IMR-90 (cell line): ENCODE results near the gene CEBPB. TPM values are rescaled to one million over a fixed set of nuclear protein-coding genes. Genes with fewer than 3 reads are reported as not detected.

Source experiments
- ATAC-seq: fragments of 200-7000 bp; cut with Tn5 transposase; 2 replicates; pipeline ENCODE4 v1.9.1; 2020; ENCODE audit warnings: low read depth, mild to moderate bottlenecking, moderate library complexity
- BruUV-seq: library from RNA; stranded (reverse); fragments of 400-500 nt; replicated peaks from 2 replicates; lab custom pipeline; 2021; lab: Mats Ljungman, UMichigan
- CTCF ChIA-PET: fragments of 300-600 bp; formaldehyde crosslinking; extraction: SDS; loops from one replicate; lab custom pipeline; 2021; ENCODE audit warnings: antibody characterized with exemption; lab: Yijun Ruan, JAX
- POLR2A ChIA-PET: fragments of 300-600 bp; sonication (Branson Sonifier 250); formaldehyde crosslinking; loops from one replicate; lab custom pipeline; 2022; ENCODE audit warnings: antibody characterized with exemption; ENCODE audit not compliant: unreplicated experiment; lab: Charles Lee
- DNase-seq: peaks from one replicate; pipeline ENCODE4 v3.0.0; 2013
- H2AFZ ChIP-seq: replicated peaks from 2 replicates; pipeline ENCODE3; 2013; ENCODE audit warnings: low read length, mild to moderate bottlenecking; ENCODE audit not compliant: poor library complexity
- H2AK5ac ChIP-seq: 2 replicates; pipeline ENCODE4 v1.6.1; 2013; ENCODE audit warnings: low read depth, low read length, inconsistent platforms
- H2AK9ac ChIP-seq: replicated peaks from 2 replicates; pipeline ENCODE3; 2013; ENCODE audit warnings: mild to moderate bottlenecking, low read depth, low read length, moderate library complexity; ENCODE audit not compliant: poor library complexity
- H2BK120ac ChIP-seq: 2 replicates; pipeline ENCODE4 v1.6.1; 2013; ENCODE audit warnings: low read depth, low read length, inconsistent platforms
- H2BK15ac ChIP-seq: 3 replicates; pipeline ENCODE4 v1.6.1; 2013; ENCODE audit warnings: low read depth, low read length, inconsistent platforms
- H2BK20ac ChIP-seq: 2 replicates; pipeline ENCODE4 v1.6.1; 2013; ENCODE audit warnings: low read depth, mild to moderate bottlenecking, inconsistent platforms, low read length, moderate library complexity
- H2BK5ac ChIP-seq: 2 replicates; pipeline ENCODE4 v1.6.1; 2013; ENCODE audit warnings: mild to moderate bottlenecking, low read depth, low read length, inconsistent platforms; ENCODE audit not compliant: poor library complexity, severe bottlenecking
- H3K14ac ChIP-seq: replicated peaks from 2 replicates; pipeline ENCODE4 v1.6.1; 2013; ENCODE audit warnings: low read depth, low read length, inconsistent platforms
- H3K18ac ChIP-seq: 2 replicates; pipeline ENCODE4 v1.6.1; 2013; ENCODE audit warnings: low read depth, low read length, control low read depth
- H3K23ac ChIP-seq: 2 replicates; pipeline ENCODE4 v1.6.1; 2013; ENCODE audit warnings: low read depth, low read length, inconsistent platforms
- H3K27ac ChIP-seq: 2 replicates; pipeline ENCODE4 v1.5.1; 2013; ENCODE audit warnings: mild to moderate bottlenecking, control low read depth, low read length; ENCODE audit not compliant: insufficient read depth
- H3K27me3 ChIP-seq: 2 replicates; pipeline ENCODE4 v1.6.1; 2013; ENCODE audit warnings: low read length; ENCODE audit not compliant: control insufficient read depth, insufficient read depth
- H3K36me3 ChIP-seq: 2 replicates; pipeline ENCODE4 v1.6.1; 2013; ENCODE audit warnings: low read length, mixed read lengths; ENCODE audit not compliant: control insufficient read depth, insufficient read depth
- H3K4ac ChIP-seq: 2 replicates; pipeline ENCODE4 v1.6.1; 2013; ENCODE audit warnings: low read depth, low read length, inconsistent platforms
- H3K4me1 ChIP-seq: 2 replicates; pipeline ENCODE4 v1.6.1; 2013; ENCODE audit warnings: low read length, mixed read lengths; ENCODE audit not compliant: control insufficient read depth, insufficient read depth
- H3K4me2 ChIP-seq: 2 replicates; pipeline ENCODE4 v1.6.1; 2013; ENCODE audit warnings: low read depth, mild to moderate bottlenecking, control low read depth, low read length, moderate library complexity
- H3K4me3 ChIP-seq: 2 replicates; pipeline ENCODE4 v1.5.1; 2013; ENCODE audit warnings: low read depth, mild to moderate bottlenecking, control low read depth, low read length, moderate library complexity; ENCODE audit not compliant: insufficient read depth
- H3K56ac ChIP-seq: 2 replicates; pipeline ENCODE4 v1.6.1; 2013; ENCODE audit warnings: low read length, inconsistent platforms; ENCODE audit not compliant: insufficient read depth; ENCODE audit errors: extremely low read depth
- H3K79me1 ChIP-seq, 2 experiments: 2 replicates each; pipeline ENCODE4 v1.6.1; 2013; ENCODE audit warnings: low read length in 2 of 2, inconsistent platforms in 1 of 2, low read depth in 1 of 2
- H3K9ac ChIP-seq: 2 replicates; pipeline ENCODE4 v1.6.1; 2013; ENCODE audit warnings: low read depth, low read length, control low read depth
- H3K9me1 ChIP-seq: 2 replicates; pipeline ENCODE4 v1.6.1; 2013; ENCODE audit warnings: low read length, inconsistent platforms; ENCODE audit not compliant: insufficient read depth
- H3K9me3 ChIP-seq: 2 replicates; pipeline ENCODE4 v1.6.1; 2013; ENCODE audit warnings: low read length; ENCODE audit not compliant: control insufficient read depth, insufficient read depth
- H4K20me1 ChIP-seq: 2 replicates; pipeline ENCODE4 v1.6.1; 2013; ENCODE audit warnings: low read length, inconsistent platforms; ENCODE audit not compliant: insufficient read depth
- H4K5ac ChIP-seq: 2 replicates; pipeline ENCODE4 v1.6.1; 2013; ENCODE audit warnings: mild to moderate bottlenecking, low read depth, low read length, control low read depth
- H4K8ac ChIP-seq, 2 experiments: 2 replicates each; pipeline ENCODE4 v1.6.1; 2013; ENCODE audit warnings: low read depth in 2 of 2, low read length in 2 of 2, control low read depth in 1 of 2, inconsistent platforms in 1 of 2
- H4K91ac ChIP-seq: 2 replicates; pipeline ENCODE4 v1.6.1; 2013; ENCODE audit warnings: low read depth, low read length, inconsistent platforms; ENCODE audit not compliant: insufficient read depth
- BHLHE40 ChIP-seq: fragments of 150-350 bp; IDR thresholded peaks from 2 replicates; pipeline ENCODE4 v1.6.1; 2016; ENCODE audit warnings: mild to moderate bottlenecking, low read depth, low read length
- CHD1 ChIP-seq: IDR thresholded peaks from 2 replicates; pipeline ENCODE4 v1.6.1; 2012; ENCODE audit warnings: low read depth, low read length, improper control_type of control experiment
- CTCF ChIP-seq: conservative IDR thresholded peaks from 2 replicates; pipeline ENCODE4 v1.5.1; 2012; ENCODE audit warnings: mild to moderate bottlenecking, low read depth, low read length, improper control_type of control experiment
- FOS ChIP-seq: fragments of 150-350 bp; IDR thresholded peaks from 2 replicates; pipeline ENCODE4 v1.6.1; 2016; ENCODE audit warnings: low read depth, low read length
- MAFK ChIP-seq: IDR thresholded peaks from 2 replicates; pipeline ENCODE4 v1.6.1; 2012; ENCODE audit warnings: low read depth, low read length, improper control_type of control experiment
- MAZ ChIP-seq: IDR thresholded peaks from 2 replicates; pipeline ENCODE4 v1.6.1; 2012; ENCODE audit warnings: low read depth, mild to moderate bottlenecking, low read length, improper control_type of control experiment, moderate library complexity, borderline replicate concordance
- MXI1 ChIP-seq: IDR thresholded peaks from 2 replicates; pipeline ENCODE4 v1.6.1; 2012; ENCODE audit warnings: low read depth, mild to moderate bottlenecking, low read length, moderate library complexity, borderline replicate concordance
- NFE2L2 ChIP-seq: fragments of 150-350 bp; IDR thresholded peaks from 2 replicates; pipeline ENCODE4 v1.6.1; 2016; ENCODE audit warnings: low read depth, mild to moderate bottlenecking, low read length
- POLR2A ChIP-seq: IDR thresholded peaks from 2 replicates; pipeline ENCODE4 v1.6.1; 2012; ENCODE audit warnings: mild to moderate bottlenecking, low read depth, low read length
- RCOR1 ChIP-seq: IDR thresholded peaks from 2 replicates; pipeline ENCODE4 v1.6.1; 2012; ENCODE audit warnings: mild to moderate bottlenecking, low read length, improper control_type of control experiment; ENCODE audit not compliant: insufficient replicate concordance
- RFX5 ChIP-seq: IDR thresholded peaks from 2 replicates; pipeline ENCODE4 v1.8.0; 2012; ENCODE audit warnings: low read depth, mild to moderate bottlenecking, low read length, moderate library complexity
- SMC3 ChIP-seq: fragments of 150-350 bp; IDR thresholded peaks from 2 replicates; pipeline ENCODE4 v1.6.1; 2016; ENCODE audit warnings: low read depth, mild to moderate bottlenecking, antibody characterized with exemption, low read length, moderate library complexity
- USF2 ChIP-seq: fragments of 150-350 bp; IDR thresholded peaks from 2 replicates; pipeline ENCODE4 v1.6.1; 2017; ENCODE audit warnings: mild to moderate bottlenecking, antibody characterized with exemption, low read length, low read depth
- WGBS, 2 experiments: methylation state at CpG; one replicate each; pipeline versions ENCODE4 v1.1.5 to v1.1.7; 2013; ENCODE audit warnings: missing lambda C conversion rate in 2 of 2; ENCODE audit not compliant: insufficient read length in 1 of 2; ENCODE audit errors: extremely low coverage in 2 of 2; 5-methylcytosine and 5-hydroxymethylcytosine counted together
- dilution Hi-C: fragments of 300-500 bp; cut with HindIII; formaldehyde crosslinking; loops from one replicate; pipeline ENCODE4 v1.14.3; 2018; ENCODE audit warnings: low sequenced_read_pairs; ENCODE audit not compliant: unreplicated experiment
- in situ Hi-C: fragments of 300-500 bp; cut with MboI; formaldehyde crosslinking; loops from 3 replicates; pipeline ENCODE4 v1.14.3; 2019; ENCODE audit warnings: low sequenced_read_pairs, inconsistent platforms, mixed read lengths
- intact Hi-C: fragments of 100-400 bp; cut with micrococcal nuclease; formaldehyde crosslinking; loops from 2 replicates; pipeline ENCODE4 v1.10.0; 2022
- polyA plus RNA-seq, 3 experiments: library from polyadenylated mRNA; depleted of rRNA; stranded (reverse); fragments of >200 nt; gene quantifications; 2 replicates each; pipeline ENCODE4 v1.2.3, GENCODE V29; 2012; ENCODE audit warnings: low replicate concordance in 1 of 3
- total RNA-seq: library from RNA; depleted of rRNA; stranded (reverse); fragments of >200 nt; gene quantifications from 2 replicates; pipeline ENCODE4 v1.2.3, GENCODE V29; 2012
- TF ChIP-seq, protein P1 (sequence below): fragments of 150-350 bp; IDR thresholded peaks from 2 replicates; pipeline ENCODE4 v1.6.1; 2016; ENCODE audit warnings: low read depth, mild to moderate bottlenecking, low read length, moderate library complexity, borderline replicate concordance

Gene CEBPB
- total and polyA plus RNA-seq, 2 of the 4 experiments (the other 2 are of a cell fraction) = 3.4 to 17.4 TPM

DNA sequence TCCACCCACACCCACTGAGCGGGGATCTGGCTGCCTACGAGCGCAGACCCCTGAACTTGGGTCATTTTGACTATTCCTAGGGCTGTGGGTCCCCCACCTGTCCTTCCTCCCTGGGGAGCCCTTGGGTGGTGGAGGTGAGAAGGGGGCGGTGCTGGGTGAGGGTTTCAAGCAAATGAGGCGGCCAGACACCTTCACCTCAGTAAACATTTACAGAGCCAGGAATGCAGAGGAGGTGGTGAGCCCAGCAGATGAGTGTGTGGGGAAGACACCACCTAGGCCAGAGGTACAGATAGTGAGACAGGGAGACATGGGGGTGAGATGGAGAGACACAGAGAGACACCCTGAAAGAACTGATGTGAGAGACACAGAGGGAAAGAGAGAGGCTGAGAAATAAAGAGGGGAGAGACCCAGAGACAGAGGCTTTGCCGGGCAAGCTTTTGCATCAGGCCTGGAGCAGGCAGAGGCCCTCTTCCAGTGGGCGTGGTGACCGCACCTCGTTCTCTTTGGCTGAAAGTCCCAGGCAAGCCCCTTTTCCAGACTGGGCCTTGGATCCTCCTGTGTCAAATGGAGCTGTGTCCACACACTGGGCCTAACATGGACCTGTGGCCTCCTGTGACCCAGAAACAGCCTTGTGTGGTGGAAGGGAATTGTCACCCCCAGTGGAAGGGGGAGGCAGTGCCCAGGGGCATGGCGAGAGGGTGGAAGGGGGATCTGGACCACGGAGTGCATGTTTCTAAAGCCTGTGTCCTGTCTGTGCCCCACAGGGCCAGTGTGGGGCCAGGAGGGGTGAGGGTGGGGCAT, 29.7 kb downstream of the CEBPB start:
- 0 out of 2 replicates have a peak overlapping the region, but pooled peaks have one; percentile 30 for H4K5ac ChIP-seq
- H3K27me3 ChIP-seq = no peaks in the 10 kb centered on the region; the same call in 1 of the 2 replicates
- intact Hi-C loops = no loop called here
- H2BK15ac ChIP-seq = peak overlapping the region; percentile 93; the same call in 2 of the 3 replicates
- peak overlapping the region; percentile 17 for H2AFZ ChIP-seq
- peak overlapping the region; percentile 47 for H3K4ac ChIP-seq
- H3K4me2 ChIP-seq = no peak overlapping the region
- H3K36me3 ChIP-seq = no peaks in the 10 kb centered on the region
- H2BK20ac ChIP-seq = peak overlapping the region; percentile 52
- H4K20me1 ChIP-seq = no peaks in the 10 kb centered on the region
- H3K79me1 ChIP-seq = peaks cover 0 to 6% of the 10 kb centered on the region in 2 experiments; a peak in 2 of 4 replicates
- no TSS peak for BruUV-seq
- H4K91ac ChIP-seq = peak overlapping the region; percentile 33; the same call in 1 of the 2 replicates
- no peak overlapping the region for H3K56ac ChIP-seq
- no peak for DNase-seq
- dilution Hi-C loops = no loop called here
- no peak overlapping the region for H3K14ac ChIP-seq
- H3K27ac ChIP-seq = no peak overlapping the region
- in situ Hi-C loops = no loop called here
- peaks cover 6% of the 10 kb centered on the region; the same call in 1 of the 2 replicates for H3K9me3 ChIP-seq
- peaks cover 10% of the 10 kb centered on the region for H3K4me1 ChIP-seq
- H2BK120ac ChIP-seq = peak overlapping the region; percentile 70
- H3K4me3 ChIP-seq = no peak overlapping the region
- no peak for ATAC-seq
- no CpG with 5 or more reads among the region's 11 CpGs for WGBS, 2 experiments
- ChIA-PET POLR2A (no interaction called here), CTCF (no interaction called here)
- no peak overlapping the region for H3K23ac ChIP-seq
- no peak overlapping the region for H3K9ac ChIP-seq
- no peak overlapping the region; a peak in 1 of 4 replicates for H4K8ac ChIP-seq
- peak overlapping the region; percentile 93 for H2AK5ac ChIP-seq
- H3K9me1 ChIP-seq = peaks cover 4% of the 10 kb centered on the region; the same call in 1 of the 2 replicates
- peak overlapping the region; percentile 11 for H2AK9ac ChIP-seq
- peak overlapping the region; percentile 40; the same call in 1 of the 2 replicates for H3K18ac ChIP-seq
- no peak overlapping the region for H2BK5ac ChIP-seq
- TF ChIP-seq MXI1 (no peak), NFE2L2 (no peak), CTCF (no peak), RCOR1 (no peak), CHD1 (no peak), USF2 (no peak), FOS (no peak), RFX5 (no peak), POLR2A (no peak), MAFK (no peak), MAZ (no peak), SMC3 (no peak), BHLHE40 (no peak)
- TF ChIP-seq, protein P1, sequence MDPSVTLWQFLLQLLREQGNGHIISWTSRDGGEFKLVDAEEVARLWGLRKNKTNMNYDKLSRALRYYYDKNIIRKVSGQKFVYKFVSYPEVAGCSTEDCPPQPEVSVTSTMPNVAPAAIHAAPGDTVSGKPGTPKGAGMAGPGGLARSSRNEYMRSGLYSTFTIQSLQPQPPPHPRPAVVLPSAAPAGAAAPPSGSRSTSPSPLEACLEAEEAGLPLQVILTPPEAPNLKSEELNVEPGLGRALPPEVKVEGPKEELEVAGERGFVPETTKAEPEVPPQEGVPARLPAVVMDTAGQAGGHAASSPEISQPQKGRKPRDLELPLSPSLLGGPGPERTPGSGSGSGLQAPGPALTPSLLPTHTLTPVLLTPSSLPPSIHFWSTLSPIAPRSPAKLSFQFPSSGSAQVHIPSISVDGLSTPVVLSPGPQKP = no peak
